CD14-positive monocyte (primary cell): ENCODE results near the gene LINS1. TPM values are rescaled to one million over a fixed set of nuclear protein-coding genes. Genes with fewer than 3 reads are reported as not detected.

ENCODE experiments used
- DNase-seq, 3 donors: peaks; one replicate each; pipeline ENCODE4 v3.0.0-alpha.2; 2011 to 2022
- H2AFZ ChIP-seq: 2 replicates; pipeline ENCODE4 v1.6.0; 2012; ENCODE audit warnings: mild to moderate bottlenecking, low read depth, low read length, inconsistent platforms; ENCODE audit not compliant: insufficient read depth, poor library complexity, severe bottlenecking
- H3K27ac ChIP-seq, 2 donors: 1 replicate in 1 of 2; 2 replicates in 1 of 2; pipeline ENCODE4 v1.5.1; 2012 to 2013; ENCODE audit warnings: low read length in 2 of 2, control low read depth in 1 of 2, inconsistent platforms in 1 of 2, low read depth in 1 of 2, mild to moderate bottlenecking in 1 of 2
- H3K27me3 ChIP-seq, 2 donors: one replicate each; pipeline versions ENCODE4 v1.6.0 to v1.6.1; 2011 to 2013; ENCODE audit warnings: low read length in 2 of 2; ENCODE audit not compliant: control insufficient read depth in 2 of 2, insufficient read depth in 2 of 2
- H3K36me3 ChIP-seq, 2 donors: replicated peaks in 1 of 2; 1 replicate in 1 of 2; 2 replicates in 1 of 2; pipeline versions ENCODE4 v1.5.1 to v1.6.1; 2012 to 2013; ENCODE audit warnings: low read length in 2 of 2, control low read depth in 1 of 2, inconsistent platforms in 1 of 2, mild to moderate bottlenecking in 1 of 2; ENCODE audit not compliant: insufficient read depth in 2 of 2, control insufficient read depth in 1 of 2
- H3K4me1 ChIP-seq, 2 donors: 1 replicate in 1 of 2; 2 replicates in 1 of 2; pipeline versions ENCODE4 v1.5.1 to v1.6.1; 2012 to 2013; ENCODE audit warnings: low read length in 2 of 2, control low read depth in 1 of 2, inconsistent platforms in 1 of 2, mild to moderate bottlenecking in 1 of 2, moderate library complexity in 1 of 2; ENCODE audit not compliant: insufficient read depth in 2 of 2, control insufficient read depth in 1 of 2
- H3K4me2 ChIP-seq: replicated peaks from 2 replicates; pipeline ENCODE3; 2012; ENCODE audit warnings: low read length, moderate library complexity, mild to moderate bottlenecking; ENCODE audit not compliant: poor library complexity, severe bottlenecking; ENCODE audit errors: extremely low read depth
- H3K4me3 ChIP-seq, 3 experiments: fragments of 200-600 bp in 1 of 3; sonication (generic) in 1 of 3; replicated peaks in 1 of 3; 1 replicate in 2 of 3; 2 replicates in 1 of 3; pipeline ENCODE4 v1.5.1; 2011 to 2013; ENCODE audit warnings: low read length in 3 of 3, mild to moderate bottlenecking in 3 of 3, control low read depth in 2 of 3, low read depth in 2 of 3, inconsistent platforms in 1 of 3, moderate library complexity in 1 of 3
- H3K79me2 ChIP-seq: 2 replicates; pipeline ENCODE4 v1.6.0; 2012; ENCODE audit warnings: mild to moderate bottlenecking, control low read depth, inconsistent platforms, low read length, moderate library complexity; ENCODE audit not compliant: insufficient read depth
- H3K9ac ChIP-seq: 2 replicates; pipeline ENCODE4 v1.6.0; 2017; ENCODE audit warnings: low read length, mild to moderate bottlenecking; ENCODE audit not compliant: insufficient read depth, poor library complexity, severe bottlenecking
- H3K9me3 ChIP-seq, 2 donors: replicated peaks in 1 of 2; 1 replicate in 1 of 2; 2 replicates in 1 of 2; pipeline versions ENCODE4 v1.5.1 to v1.6.1; 2012 to 2013; ENCODE audit warnings: low read length in 2 of 2, control low read depth in 1 of 2; ENCODE audit not compliant: control insufficient read depth in 1 of 2, insufficient read depth in 1 of 2
- H4K20me1 ChIP-seq: 2 replicates; pipeline ENCODE4 v1.6.0; 2012; ENCODE audit warnings: mild to moderate bottlenecking, low read length, control low read depth, moderate library complexity; ENCODE audit not compliant: insufficient read depth
- H3K27ac Mint-ChIP-seq, 7 donors: one replicate each; pipeline ENCODE4 v1.8.0; 2020; ENCODE audit warnings: mild to moderate bottlenecking in 7 of 7, mixed read lengths in 7 of 7, moderate library complexity in 6 of 7, inconsistent platforms in 2 of 7
- H3K27me3 Mint-ChIP-seq, 3 donors: one replicate each; pipeline ENCODE4 v1.8.0; 2021 to 2022; ENCODE audit warnings: low read depth in 3 of 3, mild to moderate bottlenecking in 3 of 3, mixed read lengths in 3 of 3, moderate library complexity in 3 of 3, inconsistent platforms in 1 of 3
- H3K36me3 Mint-ChIP-seq, 2 donors: one replicate each; pipeline ENCODE4 v1.8.0; 2020; ENCODE audit warnings: mixed read lengths in 2 of 2, inconsistent platforms in 1 of 2, mild to moderate bottlenecking in 1 of 2
- H3K4me1 Mint-ChIP-seq: one replicate; pipeline ENCODE4 v1.8.0; 2020; ENCODE audit warnings: mild to moderate bottlenecking, mixed read lengths
- H3K4me3 Mint-ChIP-seq, 2 donors: one replicate each; pipeline ENCODE4 v1.8.0; 2020; ENCODE audit warnings: mild to moderate bottlenecking in 2 of 2, mixed read lengths in 2 of 2, moderate library complexity in 1 of 2
- H3K9me3 Mint-ChIP-seq, 7 donors: one replicate each; pipeline ENCODE4 v1.8.0; 2020 to 2022; ENCODE audit warnings: mixed read lengths in 7 of 7, mild to moderate bottlenecking in 6 of 7, moderate library complexity in 6 of 7, inconsistent platforms in 2 of 7
- CTCF ChIP-seq: fragments of 200-600 bp; IDR thresholded peaks from one replicate; pipeline ENCODE4 v1.8.0; 2022; ENCODE audit warnings: antibody characterized with exemption, mild to moderate bottlenecking
- WGBS: methylation state at CpG from one replicate; pipeline ENCODE4 v1.1.5; 2013; ENCODE audit warnings: missing lambda C conversion rate; ENCODE audit not compliant: insufficient coverage; 5-methylcytosine and 5-hydroxymethylcytosine counted together
- intact Hi-C, 2 donors: fragments of 100-400 bp; cut with micrococcal nuclease; formaldehyde crosslinking; loops; one replicate each; pipeline versions ENCODE4 v1.15.0 to v1.15.1; 2023
- polyA plus RNA-seq, 3 donors: library from polyadenylated mRNA; depleted of rRNA in 1 of 3; unstranded in 2 of 3; stranded (reverse) in 1 of 3; fragments of 300-500 nt in 2 of 3; fragments of >200 nt in 1 of 3; fragmentation: Illumina TruSeq in 2 of 3; gene quantifications; 1 replicate in 2 of 3; 2 replicates in 1 of 3; pipeline ENCODE4 v1.2.3, GENCODE V29; 2012 to 2021

The LINS1 gene
- polyA plus RNA-seq, 3 donors: 4.2 to 8.8 (median 7.6) TPM

GRCh38 chr15:100525436-100525835, 76.5 kb downstream of the LINS1 start:
- H3K4me3 Mint-ChIP-seq: no peak overlapping the region
- peaks cover 0 to 7% (median 4%) of the 10 kb centered on the region in 7 donors for H3K9me3 Mint-ChIP-seq
- no peaks in the 10 kb centered on the region for H3K79me2 ChIP-seq
- no peak for DNase-seq
- H3K27me3 ChIP-seq: peaks cover 0 to 3% of the 10 kb centered on the region in 2 donors
- no peaks in the 10 kb centered on the region for H4K20me1 ChIP-seq
- H3K27ac ChIP-seq: no peak overlapping the region
- no peaks in the 10 kb centered on the region for H3K36me3 ChIP-seq
- peaks cover 2 to 8% of the 10 kb centered on the region in 2 donors for H3K36me3 Mint-ChIP-seq
- H3K4me2 ChIP-seq: no peak overlapping the region
- H2AFZ ChIP-seq: no peak overlapping the region
- H3K9me3 ChIP-seq: no peaks in the 10 kb centered on the region
- H3K27me3 Mint-ChIP-seq: peaks cover 3 to 5% (median 5%) of the 10 kb centered on the region in 3 donors
- no peak for TF ChIP-seq CTCF
- peaks cover 21% of the 10 kb centered on the region for H3K4me1 Mint-ChIP-seq
- intact Hi-C loops: no loop called here
- H3K9ac ChIP-seq: no peak overlapping the region
- no peak overlapping the region for H3K4me3 ChIP-seq
- H3K4me1 ChIP-seq: peaks cover 20 to 25% of the 10 kb centered on the region in 2 donors
- WGBS: no CpG with 5 or more reads among the region's 1 CpG
- H3K27ac Mint-ChIP-seq: no peak overlapping the region

DNA sequence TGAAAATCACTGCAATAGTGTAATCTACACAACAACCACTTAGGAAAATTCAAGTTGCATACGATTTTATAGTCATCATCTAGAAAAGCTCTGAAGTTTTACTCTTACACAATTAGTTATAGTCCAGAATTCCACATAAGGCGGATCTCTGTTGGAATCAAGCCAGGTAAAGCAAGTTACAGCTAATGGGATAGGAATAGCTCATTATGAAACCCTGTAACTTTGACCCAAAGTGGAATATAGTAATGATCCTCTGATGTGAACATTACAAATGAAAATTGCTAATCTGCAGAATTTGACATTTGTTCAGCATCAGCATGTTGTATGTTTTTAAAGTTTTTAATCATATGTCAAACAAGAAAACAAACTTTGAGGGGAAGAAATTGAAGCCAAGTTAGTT, 77.7 kb downstream of the LINS1 start:
- Histone ChIP-seq H2AFZ (no peak overlapping the region), H3K27me3 (peaks cover 0 to 3% of the 10 kb centered on the region in 2 donors), H3K79me2 (no peaks in the 10 kb centered on the region), H3K4me1 (peaks cover 32 to 36% of the 10 kb centered on the region in 2 donors), H3K9ac (no peak overlapping the region), H3K36me3 (no peaks in the 10 kb centered on the region), H3K27ac (no peak overlapping the region), H4K20me1 (no peaks in the 10 kb centered on the region), H3K4me3 (no peak overlapping the region), H3K4me2 (no peak overlapping the region), H3K9me3 (no peaks in the 10 kb centered on the region)
- Mint-ChIP-seq H3K27me3 (peaks cover 0 to 1% (median 0%) of the 10 kb centered on the region in 3 donors), H3K27ac (no peak overlapping the region), H3K36me3 (peaks cover 2 to 8% of the 10 kb centered on the region in 2 donors), H3K9me3 (peaks cover 0 to 7% (median 4%) of the 10 kb centered on the region in 7 donors), H3K4me3 (no peak overlapping the region), H3K4me1 (peaks cover 32% of the 10 kb centered on the region)
- no peak for TF ChIP-seq CTCF
- intact Hi-C loops: no loop called here
- no CpG with 5 or more reads among the region's 2 CpGs for WGBS
- DNase-seq: no peak
